ENCODE data around the gene ALPL. TPM values are rescaled to one million over a fixed set of nuclear protein-coding genes. Genes with fewer than 3 reads are reported as not detected.

Gene ALPL
- total RNA-seq, 1 experiment from 2014 or later: 0.73 TPM

DNA sequence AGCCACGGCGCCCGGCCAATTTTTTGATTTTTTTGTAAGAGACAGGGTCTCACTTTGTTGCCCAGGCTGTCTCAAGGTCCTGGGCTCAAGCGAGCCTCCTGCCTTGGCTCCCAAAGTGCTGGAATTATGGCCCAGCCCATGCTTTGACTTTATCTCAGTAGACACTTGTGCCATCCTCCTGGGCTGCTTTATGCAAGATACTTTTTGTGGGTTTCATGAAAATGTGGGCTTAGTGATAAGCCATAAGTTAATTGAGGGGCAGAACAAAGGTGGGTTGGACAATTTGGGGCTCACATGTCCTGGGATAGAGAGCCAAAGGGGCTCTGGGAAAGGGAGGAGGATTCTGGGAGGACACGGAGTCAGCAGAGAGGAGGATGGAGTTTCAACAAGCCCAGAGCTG, 22.0 kb downstream of the ALPL start:
- H3K79me2 ChIP-seq (ENCODE audit: low read length): no peaks in the 10 kb centered on the region
- no peak overlapping the region for H3K27ac ChIP-seq (ENCODE audit: low read length)
- TF ChIP-seq, protein P1, sequence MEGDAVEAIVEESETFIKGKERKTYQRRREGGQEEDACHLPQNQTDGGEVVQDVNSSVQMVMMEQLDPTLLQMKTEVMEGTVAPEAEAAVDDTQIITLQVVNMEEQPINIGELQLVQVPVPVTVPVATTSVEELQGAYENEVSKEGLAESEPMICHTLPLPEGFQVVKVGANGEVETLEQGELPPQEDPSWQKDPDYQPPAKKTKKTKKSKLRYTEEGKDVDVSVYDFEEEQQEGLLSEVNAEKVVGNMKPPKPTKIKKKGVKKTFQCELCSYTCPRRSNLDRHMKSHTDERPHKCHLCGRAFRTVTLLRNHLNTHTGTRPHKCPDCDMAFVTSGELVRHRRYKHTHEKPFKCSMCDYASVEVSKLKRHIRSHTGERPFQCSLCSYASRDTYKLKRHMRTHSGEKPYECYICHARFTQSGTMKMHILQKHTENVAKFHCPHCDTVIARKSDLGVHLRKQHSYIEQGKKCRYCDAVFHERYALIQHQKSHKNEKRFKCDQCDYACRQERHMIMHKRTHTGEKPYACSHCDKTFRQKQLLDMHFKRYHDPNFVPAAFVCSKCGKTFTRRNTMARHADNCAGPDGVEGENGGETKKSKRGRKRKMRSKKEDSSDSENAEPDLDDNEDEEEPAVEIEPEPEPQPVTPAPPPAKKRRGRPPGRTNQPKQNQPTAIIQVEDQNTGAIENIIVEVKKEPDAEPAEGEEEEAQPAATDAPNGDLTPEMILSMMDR (conservative IDR thresholded peaks at IDR 0.05; ENCODE audit: low read depth, low read length): no peak
- TF ChIP-seq EZH2phosphoT487 (IDR thresholded peaks at IDR 0.05; ENCODE audit: borderline replicate concordance, low read length) (no peak), EZH2 (IDR thresholded peaks at IDR 0.05; ENCODE audit: low read length, unreplicated experiment) (no peak)
- DNase-seq (no peak), ATAC-seq (no peak)
- no peaks in the 10 kb centered on the region for H3K36me3 ChIP-seq (ENCODE audit: low read depth, low read length)
- H3K4me1 ChIP-seq (ENCODE audit: insufficient read depth, low read length): no peaks in the 10 kb centered on the region
- H2AFZ ChIP-seq (ENCODE audit: low read length): no peak overlapping the region
- intact Hi-C loops (cut with micrococcal nuclease): no loop called here
- peaks cover 20% of the 10 kb centered on the region for H3K27me3 ChIP-seq (ENCODE audit: low read length)
- no peak overlapping the region for H3K4me2 ChIP-seq (ENCODE audit: low read length)
- H4K20me1 ChIP-seq (ENCODE audit: low read length): no peaks in the 10 kb centered on the region
- H3K9ac ChIP-seq (ENCODE audit: low read length): no peak overlapping the region
- no TSS peak for BruUV-seq (replicated peaks)
- H3F3A ChIP-seq (ENCODE audit: low read length, unreplicated experiment): no peaks in the 10 kb centered on the region
- ChIA-PET POLR2A (ENCODE audit: unreplicated experiment) (no interaction called here), CTCF (no interaction called here)
- no peak overlapping the region for H3K4me3 ChIP-seq (ENCODE audit: low read length)
- H3K9me2 ChIP-seq (replicated peaks; ENCODE audit: low read length): no peaks in the 10 kb centered on the region
- no peaks in the 10 kb centered on the region for H3K9me3 ChIP-seq (ENCODE audit: low read length)

DNA sequence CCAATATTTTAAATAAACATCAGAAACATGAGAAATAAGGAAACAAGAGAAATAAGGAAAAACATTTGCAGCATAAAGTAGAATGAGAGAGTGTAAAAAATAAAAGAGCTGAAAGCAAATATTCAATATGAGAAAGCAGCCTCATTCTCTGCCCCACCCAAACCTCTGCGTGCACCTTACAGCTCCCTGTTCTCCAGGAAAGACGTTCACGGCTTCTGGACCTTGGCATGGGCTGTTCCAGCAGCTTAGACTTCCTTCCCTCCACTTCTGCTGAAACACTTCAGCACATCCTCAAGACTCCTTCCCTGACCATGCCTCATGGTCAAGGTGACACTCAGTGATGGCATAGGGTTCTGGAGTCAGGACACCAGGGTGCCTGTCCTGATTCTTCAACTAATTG, 23.3 kb downstream of the ALPL start:
- Histone ChIP-seq H3K9me3 (ENCODE audit: low read length) (no peaks in the 10 kb centered on the region), H3F3A (ENCODE audit: low read length, unreplicated experiment) (no peaks in the 10 kb centered on the region), H3K9ac (ENCODE audit: low read length) (no peak overlapping the region), H3K9me2 (replicated peaks; ENCODE audit: low read length) (no peaks in the 10 kb centered on the region), H3K79me2 (ENCODE audit: low read length) (no peaks in the 10 kb centered on the region), H3K27me3 (ENCODE audit: low read length) (peaks cover 20% of the 10 kb centered on the region), H2AFZ (ENCODE audit: low read length) (no peak overlapping the region), H3K4me2 (ENCODE audit: low read length) (no peak overlapping the region), H3K36me3 (ENCODE audit: low read depth, low read length) (no peaks in the 10 kb centered on the region), H3K4me1 (ENCODE audit: insufficient read depth, low read length) (no peaks in the 10 kb centered on the region), H3K4me3 (ENCODE audit: low read length) (no peak overlapping the region), H4K20me1 (ENCODE audit: low read length) (no peaks in the 10 kb centered on the region), H3K27ac (ENCODE audit: low read length) (no peak overlapping the region)
- no TSS peak for BruUV-seq (replicated peaks)
- DNase-seq (no peak), ATAC-seq (no peak)
- ChIA-PET POLR2A (ENCODE audit: unreplicated experiment) (no interaction called here), CTCF (no interaction called here)
- TF ChIP-seq EZH2 (IDR thresholded peaks at IDR 0.05; ENCODE audit: low read length, unreplicated experiment): no peak
- TF ChIP-seq, protein P1 (conservative IDR thresholded peaks at IDR 0.05; ENCODE audit: low read depth, low read length): no peak
- no peak for TF ChIP-seq EZH2phosphoT487 (IDR thresholded peaks at IDR 0.05; ENCODE audit: borderline replicate concordance, low read length)
- intact Hi-C loops (cut with micrococcal nuclease): no loop called here

DNA sequence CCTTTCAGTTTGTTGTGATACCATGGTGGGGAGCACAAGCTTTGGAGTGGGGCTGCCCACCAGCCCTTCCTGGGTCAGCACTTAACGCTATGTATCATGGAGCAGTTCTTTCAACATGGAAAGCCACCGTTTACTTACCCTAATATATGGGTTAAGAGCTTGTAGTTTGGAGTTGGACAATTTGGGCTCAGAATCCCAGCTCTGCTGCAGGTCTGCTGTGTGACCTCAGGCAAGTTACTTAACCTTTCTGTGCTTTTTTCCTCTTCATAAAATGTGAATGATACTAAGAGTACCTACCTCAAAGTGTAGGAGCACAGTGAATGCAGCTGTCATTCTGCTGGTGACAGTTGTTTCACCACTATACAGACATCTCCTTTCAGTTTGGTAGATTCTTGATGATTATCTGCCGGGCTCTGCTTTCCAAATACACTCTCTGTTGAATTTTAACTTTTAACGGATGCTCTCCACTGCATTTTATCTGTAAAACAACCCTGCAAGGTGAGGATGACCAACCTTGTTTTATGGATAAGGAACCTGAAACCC, 23.8 kb downstream of the ALPL start:
- no peaks in the 10 kb centered on the region for H3K4me1 ChIP-seq (ENCODE audit: insufficient read depth, low read length)
- BruUV-seq (replicated peaks): no TSS peak
- intact Hi-C loops (cut with micrococcal nuclease): no loop called here

More for the DNA sequence above, 23.8 kb downstream of the ALPL start:
- Histone ChIP-seq H3K9me2 (replicated peaks; ENCODE audit: low read length) (no peaks in the 10 kb centered on the region), H3K9ac (ENCODE audit: low read length) (no peak overlapping the region), H3K27me3 (ENCODE audit: low read length) (peaks cover 20% of the 10 kb centered on the region), H3K36me3 (ENCODE audit: low read depth, low read length) (no peaks in the 10 kb centered on the region), H3K27ac (ENCODE audit: low read length) (no peak overlapping the region), H4K20me1 (ENCODE audit: low read length) (no peaks in the 10 kb centered on the region), H3K79me2 (ENCODE audit: low read length) (no peaks in the 10 kb centered on the region), H2AFZ (ENCODE audit: low read length) (no peak overlapping the region), H3F3A (ENCODE audit: low read length, unreplicated experiment) (no peaks in the 10 kb centered on the region), H3K9me3 (ENCODE audit: low read length) (no peaks in the 10 kb centered on the region), H3K4me2 (ENCODE audit: low read length) (no peak overlapping the region), H3K4me3 (ENCODE audit: low read length) (no peak overlapping the region)
- DNase-seq (no peak), ATAC-seq (no peak)
- TF ChIP-seq EZH2 (IDR thresholded peaks at IDR 0.05; ENCODE audit: low read length, unreplicated experiment) (no peak), EZH2phosphoT487 (IDR thresholded peaks at IDR 0.05; ENCODE audit: borderline replicate concordance, low read length) (no peak)
- TF ChIP-seq, protein P1 (conservative IDR thresholded peaks at IDR 0.05; ENCODE audit: low read depth, low read length): no peak
- POLR2A ChIA-PET (ENCODE audit: unreplicated experiment): no interaction called here
- CTCF ChIA-PET: interaction anchor here (0.5 kb wide), 1 partner anchor 370 kb away, joined by 3 read pairs; no protein-coding TSS in a partner anchor

Data from PC-3 (cell line).